Daoy (cell line): ENCODE results near the gene CCDC43. TPM values are rescaled to one million over a fixed set of nuclear protein-coding genes. Genes with fewer than 3 reads are reported as not detected.

Experiments
- DNase-seq: peaks from one replicate; pipeline ENCODE4 v3.0.0-alpha.2; 2015; ENCODE audit warnings: low read depth
- total RNA-seq: library from RNA; depleted of rRNA; stranded (reverse); fragments of >200 nt; shearing (Covaris generic); gene quantifications from 2 replicates; pipeline ENCODE4 v1.2.3, GENCODE V29; 2014; rRNA removed

CCDC43 gene
- total RNA-seq, 1 experiment from 2014 or later, result 55.5 TPM

DNA sequence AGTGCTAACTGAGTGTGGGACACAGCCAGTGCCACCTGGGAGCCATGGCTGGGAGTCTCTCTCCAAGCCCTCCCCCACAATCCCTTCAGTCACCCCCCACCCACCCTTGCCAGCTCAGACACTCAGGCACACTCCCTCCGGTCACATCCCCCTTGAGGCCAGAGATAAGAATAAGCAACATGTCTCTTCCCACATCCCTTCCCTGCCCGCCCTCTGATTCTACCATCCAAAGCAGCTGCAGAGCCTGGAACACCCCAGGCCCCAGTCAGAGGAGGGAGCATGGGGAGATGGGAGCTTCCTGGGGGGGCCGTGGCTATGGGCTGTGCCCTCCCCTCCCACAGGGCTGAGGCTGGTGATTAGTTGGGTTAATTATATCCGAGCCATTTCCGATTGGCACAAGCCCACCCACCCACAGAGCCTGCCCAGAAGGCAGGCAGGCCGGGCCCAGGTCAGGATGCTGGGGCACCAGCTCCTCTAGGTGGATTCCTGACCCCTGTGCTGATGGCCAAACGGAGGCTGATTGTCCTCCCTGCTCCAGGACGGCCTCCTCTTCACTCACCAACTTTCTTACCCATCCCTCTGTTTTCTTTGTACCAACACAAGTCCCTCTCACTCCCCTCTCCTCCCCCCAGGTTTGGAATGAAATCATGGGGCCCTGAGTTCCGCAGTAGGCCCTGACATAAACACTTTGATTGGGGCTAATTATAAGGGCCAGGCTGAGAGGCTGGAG, 61.9 kb downstream of the CCDC43 start:
- no peak for DNase-seq

Other genes starting within 250 kb of the CCDC43 start
- gene GPATCH8, start 186.4 kb downstream of the CCDC43 start, total RNA-seq, result 6.3 and 7.7 TPM in 2 replicates
- 4.6 and 5.5 TPM in 2 replicates for gene FZD2, start 132.3 kb downstream of the CCDC43 start, total RNA-seq
- 0.27 and 0.34 TPM in 2 replicates for gene MEIOC, start 33.3 kb downstream of the CCDC43 start, total RNA-seq
- 12.6 and 17.3 TPM in 2 replicates for gene DBF4B, start 18.9 kb upstream of the CCDC43 start, total RNA-seq
- gene ADAM11, start 69.2 kb upstream of the CCDC43 start, total RNA-seq, result 0.17 TPM in 1 of 2 replicates, not detected in the other
- gene GJC1, start 140.5 kb upstream of the CCDC43 start, total RNA-seq, result 12.4 and 15.7 TPM in 2 replicates
- gene HIGD1B, start 158.1 kb upstream of the CCDC43 start, total RNA-seq, result not detected in 2 replicates
- 176 and 293 TPM in 2 replicates for gene EFTUD2, start 209.7 kb upstream of the CCDC43 start, total RNA-seq
- 2.4 TPM in 1 of 2 replicates, not detected in the other for gene GFAP, start 225.7 kb upstream of the CCDC43 start, total RNA-seq